ENCODE measurements around the gene NTRK2. TPM values are rescaled to one million over a fixed set of nuclear protein-coding genes. Genes with fewer than 3 reads are reported as not detected.

NTRK2 gene
- total RNA-seq, 1 donor from 2014 or later = 0.02 TPM

DNA sequence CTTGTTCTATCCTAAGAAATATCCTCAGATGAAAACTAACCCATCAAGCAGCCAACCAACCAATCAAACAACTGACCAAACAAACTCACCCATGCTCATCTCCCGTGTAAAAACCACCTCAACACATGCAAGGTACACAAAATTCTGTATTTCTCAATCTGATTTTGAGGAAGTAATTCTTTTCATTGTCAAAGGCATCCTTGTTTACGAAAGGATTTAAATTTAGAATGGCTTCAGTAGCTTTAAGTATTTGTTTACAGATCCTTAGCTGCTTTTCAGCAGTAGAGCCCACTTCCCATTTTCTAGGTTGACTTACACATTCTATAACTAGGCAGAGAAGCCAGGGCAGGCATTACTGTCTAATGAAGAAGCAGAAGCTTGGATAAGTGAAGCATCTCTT, 78.6 kb downstream of the NTRK2 start:
- no peak overlapping the region for H3K27ac Mint-ChIP-seq
- Histone ChIP-seq H4K20me1 (ENCODE audit: low read depth) (no peaks in the 10 kb centered on the region), H3K36me3 (no peaks in the 10 kb centered on the region), H3K4me2 (no peak overlapping the region), H3K4me1 (no peaks in the 10 kb centered on the region), H3K4me3 (no peak overlapping the region), H3K9ac (no peak overlapping the region), H3K27me3 (no peaks in the 10 kb centered on the region), H3K79me2 (ENCODE audit: low read depth) (no peaks in the 10 kb centered on the region), H3F3A (ENCODE audit: low read depth) (no peaks in the 10 kb centered on the region), H3K27ac (no peak overlapping the region), H3K9me3 (ENCODE audit: low read depth) (no peaks in the 10 kb centered on the region), H2AFZ (replicated peaks) (no peak overlapping the region)
- H3K27me3 Mint-ChIP-seq (ENCODE audit: insufficient read depth, low read depth) = no peaks in the 10 kb centered on the region
- no peaks in the 10 kb centered on the region for H3K9me3 Mint-ChIP-seq
- H3K4me1 Mint-ChIP-seq = no peaks in the 10 kb centered on the region
- H3K4me3 Mint-ChIP-seq = no peak overlapping the region
- DNase-seq (ENCODE audit: low spot score) = no peak
- no peaks in the 10 kb centered on the region for H3K36me3 Mint-ChIP-seq
- TF ChIP-seq EZH2phosphoT487 (IDR thresholded peaks at IDR 0.05) (no peak), EZH2 (IDR thresholded peaks at IDR 0.05) (no peak)
- TF ChIP-seq, protein P1, sequence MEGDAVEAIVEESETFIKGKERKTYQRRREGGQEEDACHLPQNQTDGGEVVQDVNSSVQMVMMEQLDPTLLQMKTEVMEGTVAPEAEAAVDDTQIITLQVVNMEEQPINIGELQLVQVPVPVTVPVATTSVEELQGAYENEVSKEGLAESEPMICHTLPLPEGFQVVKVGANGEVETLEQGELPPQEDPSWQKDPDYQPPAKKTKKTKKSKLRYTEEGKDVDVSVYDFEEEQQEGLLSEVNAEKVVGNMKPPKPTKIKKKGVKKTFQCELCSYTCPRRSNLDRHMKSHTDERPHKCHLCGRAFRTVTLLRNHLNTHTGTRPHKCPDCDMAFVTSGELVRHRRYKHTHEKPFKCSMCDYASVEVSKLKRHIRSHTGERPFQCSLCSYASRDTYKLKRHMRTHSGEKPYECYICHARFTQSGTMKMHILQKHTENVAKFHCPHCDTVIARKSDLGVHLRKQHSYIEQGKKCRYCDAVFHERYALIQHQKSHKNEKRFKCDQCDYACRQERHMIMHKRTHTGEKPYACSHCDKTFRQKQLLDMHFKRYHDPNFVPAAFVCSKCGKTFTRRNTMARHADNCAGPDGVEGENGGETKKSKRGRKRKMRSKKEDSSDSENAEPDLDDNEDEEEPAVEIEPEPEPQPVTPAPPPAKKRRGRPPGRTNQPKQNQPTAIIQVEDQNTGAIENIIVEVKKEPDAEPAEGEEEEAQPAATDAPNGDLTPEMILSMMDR (IDR thresholded peaks at IDR 0.05) = no peak

GRCh38 chr9:84750152-84750865, 80.8 kb downstream of the NTRK2 start:
- Histone ChIP-seq H4K20me1 (ENCODE audit: low read depth) (no peaks in the 10 kb centered on the region), H3K9me3 (ENCODE audit: low read depth) (no peaks in the 10 kb centered on the region), H3K4me1 (no peaks in the 10 kb centered on the region), H3K27me3 (no peaks in the 10 kb centered on the region), H2AFZ (replicated peaks) (peak overlapping the region; percentile 46), H3K4me2 (no peak overlapping the region), H3K79me2 (ENCODE audit: low read depth) (no peaks in the 10 kb centered on the region), H3K9ac (no peak overlapping the region), H3K4me3 (no peak overlapping the region), H3F3A (ENCODE audit: low read depth) (no peaks in the 10 kb centered on the region), H3K36me3 (no peaks in the 10 kb centered on the region), H3K27ac (no peak overlapping the region)
- TF ChIP-seq EZH2phosphoT487 (IDR thresholded peaks at IDR 0.05) = no peak
- no peak for TF ChIP-seq EZH2 (IDR thresholded peaks at IDR 0.05)
- TF ChIP-seq, protein P1 (IDR thresholded peaks at IDR 0.05) = no peak
- no peaks in the 10 kb centered on the region for H3K9me3 Mint-ChIP-seq
- no peak overlapping the region for H3K4me3 Mint-ChIP-seq
- no peaks in the 10 kb centered on the region for H3K4me1 Mint-ChIP-seq
- H3K27ac Mint-ChIP-seq = no peak overlapping the region
- H3K27me3 Mint-ChIP-seq (ENCODE audit: insufficient read depth, low read depth) = no peaks in the 10 kb centered on the region
- DNase-seq (ENCODE audit: low spot score) = no peak
- H3K36me3 Mint-ChIP-seq = no peaks in the 10 kb centered on the region

DNA sequence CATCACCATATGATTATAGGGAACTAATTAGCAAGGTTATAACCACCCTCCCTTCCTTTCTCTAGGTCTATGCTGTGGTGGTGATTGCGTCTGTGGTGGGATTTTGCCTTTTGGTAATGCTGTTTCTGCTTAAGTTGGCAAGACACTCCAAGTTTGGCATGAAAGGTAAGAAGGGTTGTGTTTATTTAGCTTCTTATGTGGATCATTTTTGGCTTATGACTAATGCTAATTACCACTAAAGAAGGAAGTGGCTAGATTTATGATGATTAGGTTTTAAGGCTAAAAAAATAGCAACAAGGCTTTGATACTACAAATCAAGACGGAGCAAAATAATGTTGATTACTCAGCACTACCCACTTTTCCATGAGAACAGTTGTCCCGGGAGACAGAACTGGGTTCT, 82.4 kb downstream of the NTRK2 start:
- Histone ChIP-seq H3K4me1 (no peaks in the 10 kb centered on the region), H3K9me3 (ENCODE audit: low read depth) (no peaks in the 10 kb centered on the region), H3K27me3 (no peaks in the 10 kb centered on the region), H3F3A (ENCODE audit: low read depth) (no peaks in the 10 kb centered on the region), H3K4me2 (no peak overlapping the region), H4K20me1 (ENCODE audit: low read depth) (no peaks in the 10 kb centered on the region), H3K36me3 (no peaks in the 10 kb centered on the region), H3K79me2 (ENCODE audit: low read depth) (no peaks in the 10 kb centered on the region), H3K9ac (no peak overlapping the region), H3K27ac (no peak overlapping the region), H2AFZ (replicated peaks) (no peak overlapping the region), H3K4me3 (no peak overlapping the region)
- no peaks in the 10 kb centered on the region for H3K9me3 Mint-ChIP-seq
- no peaks in the 10 kb centered on the region for H3K4me1 Mint-ChIP-seq
- TF ChIP-seq, protein P1 (IDR thresholded peaks at IDR 0.05) = no peak
- no peak for TF ChIP-seq EZH2phosphoT487 (IDR thresholded peaks at IDR 0.05)
- TF ChIP-seq EZH2 (IDR thresholded peaks at IDR 0.05) = no peak
- DNase-seq (ENCODE audit: low spot score) = no peak
- H3K36me3 Mint-ChIP-seq = no peaks in the 10 kb centered on the region
- no peak overlapping the region for H3K27ac Mint-ChIP-seq
- no peaks in the 10 kb centered on the region for H3K27me3 Mint-ChIP-seq (ENCODE audit: insufficient read depth, low read depth)
- H3K4me3 Mint-ChIP-seq = no peak overlapping the region

Measured in neural progenitor cell (in vitro differentiated cells).